GM19395 (cell line): ENCODE results near the gene TAF3.
"Not testable (repeated sequence)": the region's sequence is repeated elsewhere in the genome, so short reads cannot be mapped to it uniquely, and the experiment has no call there.

ENCODE experiments used
- ATAC-seq: cut with Tn5 transposase; IDR thresholded peaks from one replicate; pipeline ENCODE4 v1.9.1; 2021; ENCODE audit warnings: mild to moderate bottlenecking, moderate library complexity; ENCODE audit not compliant: unreplicated experiment

TAF3 gene

DNA sequence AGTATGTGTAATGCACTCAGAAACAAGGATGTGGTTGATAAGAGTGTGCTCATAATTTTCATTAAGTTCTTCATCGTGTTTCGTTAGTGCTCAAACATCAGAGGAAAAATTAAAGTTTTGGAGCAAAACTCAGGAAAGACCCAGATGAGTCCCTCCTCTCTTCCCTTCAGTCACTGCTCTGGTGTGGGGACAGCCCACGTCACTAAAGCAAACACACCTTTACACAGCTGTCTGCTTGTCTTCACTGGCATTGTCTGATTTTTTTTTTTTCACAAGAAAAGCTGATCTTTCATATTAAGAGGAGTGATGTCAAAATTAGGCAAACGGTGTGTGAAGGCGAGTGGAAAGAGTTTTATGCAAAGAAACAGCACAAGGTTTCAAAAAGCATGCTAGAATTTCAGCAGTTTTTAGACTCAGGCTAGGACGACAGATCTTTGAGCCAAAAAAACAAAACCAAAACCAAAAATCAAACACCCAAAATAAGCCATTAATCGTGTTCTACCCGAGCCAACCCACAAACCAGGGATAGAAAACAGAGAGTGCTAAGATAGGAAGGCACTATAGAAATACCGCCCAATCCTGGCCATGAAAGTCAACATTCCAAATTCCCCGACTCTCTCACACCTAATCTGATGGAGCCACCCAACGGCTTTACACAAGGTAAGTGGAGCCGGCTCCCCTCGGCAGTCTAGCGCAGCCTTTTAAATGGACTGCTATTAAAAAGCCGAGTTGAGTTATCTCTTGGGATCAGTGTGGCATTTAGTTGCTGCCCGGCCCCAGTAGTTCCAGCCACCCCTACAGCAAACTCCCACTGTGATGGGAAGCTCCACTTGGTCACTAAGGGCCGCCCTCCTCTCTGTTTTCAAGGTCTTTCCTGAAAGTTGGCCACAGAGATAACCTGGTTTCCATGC, 208.3 kb downstream of the TAF3 start:
- peak; percentile 63 for ATAC-seq

- ATAC-seq: not testable (repeated sequence)
These were observed 212.9 kb downstream of the TAF3 start for GRCh38 chr10:8031211-8031610.

DNA sequence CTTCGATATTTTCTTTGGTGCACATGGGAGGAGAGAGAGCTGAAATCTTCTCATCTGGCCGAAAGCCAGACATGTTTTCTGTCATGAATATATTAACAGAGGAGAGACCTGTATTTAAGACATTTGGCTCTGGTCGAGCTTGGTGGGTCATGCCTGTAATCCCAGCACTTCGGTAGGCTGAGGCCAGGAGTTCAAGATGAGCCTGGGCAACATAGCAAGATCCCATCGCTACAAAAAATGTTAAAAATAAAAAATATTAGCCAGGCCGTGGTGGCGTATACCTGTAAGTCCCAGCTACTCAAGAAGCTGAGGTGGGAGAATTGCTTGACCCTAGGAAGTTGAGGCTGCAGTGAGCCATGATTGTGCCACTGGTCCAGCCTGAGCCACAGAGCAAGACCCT, 214.3 kb downstream of the TAF3 start:
- no peak for ATAC-seq

- ATAC-seq: no peak
These were observed 215.6 kb downstream of the TAF3 start for GRCh38 chr10:8033812-8034465.

- no peak for ATAC-seq
These were observed 216.2 kb downstream of the TAF3 start for GRCh38 chr10:8034466-8035005.

GRCh38 chr10:8035006-8035640, 216.8 kb downstream of the TAF3 start:
- no peak for ATAC-seq

GRCh38 chr10:8035641-8036470, 217.6 kb downstream of the TAF3 start:
- ATAC-seq: no peak

DNA sequence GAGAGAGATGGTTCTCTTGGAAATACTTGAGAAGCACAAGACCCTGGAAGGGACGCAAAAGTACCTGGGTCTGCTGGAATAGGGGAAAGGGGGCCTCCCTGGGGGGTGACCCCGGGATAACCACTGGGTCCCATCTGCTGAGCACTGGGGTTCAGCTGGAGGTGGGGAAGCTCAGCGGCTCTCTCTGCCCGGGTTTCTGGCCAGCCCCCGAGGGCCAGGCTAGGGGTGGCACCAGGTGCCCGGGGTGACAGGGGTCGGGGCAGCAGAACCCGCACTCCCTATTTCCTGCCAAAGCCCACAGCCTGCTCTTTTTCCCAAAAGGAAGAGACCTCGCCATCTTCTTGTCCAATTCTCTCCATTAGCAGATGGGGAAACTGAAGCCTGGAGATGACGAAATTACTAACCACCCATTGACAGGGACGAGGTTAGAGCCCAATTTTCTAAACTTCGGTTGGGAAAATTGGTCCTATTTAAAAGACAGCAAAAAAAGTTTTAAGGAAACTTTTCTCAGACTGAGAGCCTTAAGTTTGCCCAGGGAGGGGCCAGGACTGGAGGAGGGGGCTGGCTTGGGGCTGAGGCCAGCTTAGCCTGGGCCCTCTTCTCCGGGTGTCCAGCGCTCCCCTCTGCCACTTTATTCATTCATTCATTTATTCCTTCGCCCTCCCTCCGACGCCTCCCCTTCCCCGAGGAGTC, 218.3 kb downstream of the TAF3 start:
- no peak for ATAC-seq

DNA sequence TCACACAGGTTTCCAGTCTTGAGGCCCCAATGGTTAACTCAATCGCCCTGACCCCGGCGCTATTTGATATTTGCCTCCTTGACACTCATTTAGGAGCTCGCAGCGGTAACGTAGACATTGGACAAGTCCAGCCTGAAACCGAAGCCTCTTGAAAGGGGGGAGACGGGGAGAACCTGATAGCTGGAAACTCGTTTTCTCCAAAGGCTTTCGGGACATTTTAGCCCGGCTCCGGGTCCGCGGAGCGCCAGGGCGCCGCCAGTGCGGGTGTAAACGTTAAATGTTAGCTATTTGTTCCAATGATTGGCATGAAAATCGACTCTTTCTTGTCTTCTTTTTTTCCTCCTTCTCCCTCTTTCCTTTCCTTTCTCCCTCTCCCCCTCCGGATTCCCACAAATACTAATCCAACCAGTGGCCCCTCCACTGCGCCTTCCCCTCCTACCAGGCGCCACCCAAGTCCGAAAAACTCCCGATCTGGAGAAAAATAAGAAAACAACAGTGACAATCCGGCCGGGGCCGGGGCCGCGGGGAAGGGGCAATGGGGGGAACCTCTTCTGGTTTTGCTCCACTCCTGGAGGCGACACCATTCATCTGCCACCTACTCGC, 219.0 kb downstream of the TAF3 start:
- ATAC-seq: no peak

GRCh38 chr10:8037941-8038894, 219.9 kb downstream of the TAF3 start:
- no peak for ATAC-seq

DNA sequence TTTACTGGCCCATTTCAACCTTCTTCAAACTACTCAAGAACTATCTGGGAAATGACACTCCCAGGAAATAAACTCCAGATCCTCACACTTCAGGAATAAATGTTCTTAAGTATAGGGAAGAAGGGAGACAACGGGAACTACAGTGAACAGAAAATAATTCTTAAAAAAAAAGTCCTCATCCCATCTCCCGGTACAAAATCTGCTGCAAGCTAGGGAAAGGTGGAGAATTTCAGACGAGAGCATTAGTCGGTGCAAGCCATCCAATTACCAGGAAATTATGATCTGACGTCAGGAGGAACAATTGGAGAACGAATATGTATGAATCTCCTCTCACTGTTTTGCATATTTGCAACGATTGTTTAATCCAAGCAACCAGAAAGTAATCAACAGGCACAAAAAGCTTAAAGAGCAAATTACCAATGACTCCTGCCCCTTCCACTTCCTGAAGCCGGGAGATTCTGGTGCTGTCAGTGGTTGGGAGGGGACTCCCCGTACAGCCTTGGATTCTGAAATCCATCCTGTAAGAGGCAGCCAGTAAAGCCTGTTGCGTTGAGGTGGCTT, 221.1 kb downstream of the TAF3 start:
- ATAC-seq: no peak

- no peak for ATAC-seq
These were observed 222.3 kb downstream of the TAF3 start for GRCh38 chr10:8040651-8041050.

GRCh38 chr10:8041284-8041991, 223.1 kb downstream of the TAF3 start:
- ATAC-seq: no peak

DNA sequence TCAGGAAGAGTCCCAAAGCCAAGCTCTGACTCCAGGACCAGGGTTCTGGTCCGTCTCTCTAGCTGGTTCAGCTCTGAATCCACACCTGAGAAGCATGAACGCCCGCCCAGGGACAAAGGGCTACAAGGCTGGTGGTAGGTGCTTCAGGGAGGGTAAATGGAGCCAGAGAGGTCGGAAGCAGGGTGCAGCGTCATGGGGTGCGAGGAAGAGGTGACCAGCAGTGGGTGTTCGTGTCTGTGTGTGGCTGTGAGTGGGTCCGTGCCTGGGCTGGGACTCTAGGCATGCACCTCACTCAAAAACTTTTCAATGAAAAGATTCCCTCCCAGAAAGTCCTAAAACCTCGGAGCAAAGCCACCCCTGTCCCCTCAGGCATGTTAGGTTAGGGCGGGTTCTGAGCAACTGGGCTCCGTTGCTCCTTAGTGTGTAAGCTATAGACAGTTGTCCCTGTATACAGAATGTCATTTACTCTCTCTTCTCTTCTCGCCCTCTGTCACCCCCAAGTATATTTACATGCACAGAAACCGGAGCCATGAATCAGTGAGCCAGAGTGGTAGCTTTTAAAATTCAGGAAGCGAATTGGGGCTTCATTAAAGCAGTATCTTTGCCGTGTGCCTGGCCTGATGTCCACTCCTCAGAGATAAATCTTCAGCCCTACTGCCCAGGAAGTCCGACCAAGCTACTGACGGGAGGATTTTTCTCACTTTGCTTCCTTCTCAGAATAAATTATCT, 223.9 kb downstream of the TAF3 start:
- ATAC-seq: no peak

- no peak for ATAC-seq
These were observed 224.6 kb downstream of the TAF3 start for GRCh38 chr10:8042721-8043568.
